Measurements from ENCODE around the gene PSMD1.

Gene PSMD1

GRCh38 chr2:231124838-231125568 is 68.3 kb downstream of the PSMD1 start, which contains the start of gene HTR2B:
HTR2B (minus strand) TSS chr2:231125042; CDS start chr2:231123764, 1,278 bp downstream.
- TF ChIP-seq CEBPB (IDR thresholded peaks at IDR 0.05) (no peak), TCF12 (IDR thresholded peaks at IDR 0.05; ENCODE audit: low read depth) (no peak), RAD21 (IDR thresholded peaks at IDR 0.05; ENCODE audit: low read depth) (no peak), ZBTB7A (IDR thresholded peaks at IDR 0.05; ENCODE audit: low read depth) (no peak)

GRCh38 chr2:231126123-231126522 is 69.5 kb downstream of the PSMD1 start:
- no peak for TF ChIP-seq CEBPB (IDR thresholded peaks at IDR 0.05)
- TF ChIP-seq EP300 (IDR thresholded peaks at IDR 0.05; ENCODE audit: borderline replicate concordance): no peak
- no peak for TF ChIP-seq TCF12 (IDR thresholded peaks at IDR 0.05; ENCODE audit: low read depth)
- no peak for TF ChIP-seq NFIC (IDR thresholded peaks at IDR 0.05)
- TF ChIP-seq RAD21 (IDR thresholded peaks at IDR 0.05; ENCODE audit: low read depth): no peak
- TF ChIP-seq FOXM1 (IDR thresholded peaks at IDR 0.05; ENCODE audit: borderline replicate concordance, low read depth): no peak
- no peak for TF ChIP-seq TAF1 (IDR thresholded peaks at IDR 0.05; ENCODE audit: low read depth)
- no peak for TF ChIP-seq REST (IDR thresholded peaks at IDR 0.05; ENCODE audit: low read depth)
- no peak for TF ChIP-seq MAX (IDR thresholded peaks at IDR 0.05)
- TF ChIP-seq USF1 (IDR thresholded peaks at IDR 0.05): no peak
- no peak for TF ChIP-seq TEAD4 (IDR thresholded peaks at IDR 0.05)

- TF ChIP-seq TCF12 (IDR thresholded peaks at IDR 0.05; ENCODE audit: low read depth) (no peak), MAX (IDR thresholded peaks at IDR 0.05) (no peak)
Measured at GRCh38 chr2:231127480-231127879, 70.8 kb downstream of the PSMD1 start.

- TF ChIP-seq TEAD4 (IDR thresholded peaks at IDR 0.05) (no peak), FOXM1 (IDR thresholded peaks at IDR 0.05; ENCODE audit: borderline replicate concordance, low read depth) (no peak), RAD21 (IDR thresholded peaks at IDR 0.05; ENCODE audit: low read depth) (no peak)
Measured at GRCh38 chr2:231127936-231128335, 71.3 kb downstream of the PSMD1 start.

GRCh38 chr2:231128541-231128940 is 71.9 kb downstream of the PSMD1 start:
- TF ChIP-seq TAF1 (IDR thresholded peaks at IDR 0.05; ENCODE audit: low read depth) (no peak), EP300 (IDR thresholded peaks at IDR 0.05; ENCODE audit: borderline replicate concordance) (no peak), EGR1 (IDR thresholded peaks at IDR 0.05) (no peak), USF1 (IDR thresholded peaks at IDR 0.05) (no peak), RAD21 (IDR thresholded peaks at IDR 0.05; ENCODE audit: low read depth) (no peak), MAX (IDR thresholded peaks at IDR 0.05) (no peak)

GRCh38 chr2:231129216-231129615 is 72.5 kb downstream of the PSMD1 start:
- TF ChIP-seq TAF1 (IDR thresholded peaks at IDR 0.05; ENCODE audit: low read depth) (no peak), TCF12 (IDR thresholded peaks at IDR 0.05; ENCODE audit: low read depth) (no peak), RAD21 (IDR thresholded peaks at IDR 0.05; ENCODE audit: low read depth) (no peak), USF1 (IDR thresholded peaks at IDR 0.05) (no peak), NFIC (IDR thresholded peaks at IDR 0.05) (no peak), FOXM1 (IDR thresholded peaks at IDR 0.05; ENCODE audit: borderline replicate concordance, low read depth) (no peak), ZBTB7A (IDR thresholded peaks at IDR 0.05; ENCODE audit: low read depth) (no peak), MAX (IDR thresholded peaks at IDR 0.05) (no peak), YY1 (IDR thresholded peaks at IDR 0.05; ENCODE audit: low read depth) (no peak), CEBPB (IDR thresholded peaks at IDR 0.05) (no peak), EP300 (IDR thresholded peaks at IDR 0.05; ENCODE audit: borderline replicate concordance) (no peak), EGR1 (IDR thresholded peaks at IDR 0.05) (no peak), TEAD4 (IDR thresholded peaks at IDR 0.05) (no peak), CREB1 (IDR thresholded peaks at IDR 0.05; ENCODE audit: low read depth) (no peak), REST (IDR thresholded peaks at IDR 0.05; ENCODE audit: low read depth) (no peak)
